HEK293 (cell line): ENCODE results near the gene CADM1.
A peak's percentile ranks its signal among the peaks of the same experiment; 100 is the strongest.

Source experiments
- CTCF ChIA-PET: fragments of 350-600 bp; formaldehyde crosslinking; extraction: SDS; loops from one replicate; lab custom pipeline; 2021; ENCODE audit warnings: antibody characterized with exemption; lab: Yijun Ruan, JAX
- POLR2A ChIA-PET: fragments of 300-600 bp; formaldehyde crosslinking; extraction: SDS; loops from one replicate; lab custom pipeline; 2020; ENCODE audit warnings: antibody characterized with exemption, inconsistent platforms; lab: Yijun Ruan, JAX
- H3K27ac ChIP-seq: fragments of 200-500 bp; sonication (Bioruptor generic); 2 replicates; pipeline ENCODE4 v1.5.1; 2014; ENCODE audit warnings: low read depth, low read length, control low read depth, inconsistent platforms; ENCODE audit errors: extremely low read depth
- H3K36me3 ChIP-seq, 2 experiments: fragments of 200-500 bp in 1 of 2; sonication (Bioruptor generic) in 1 of 2; 1 replicate in 1 of 2; 2 replicates in 1 of 2; pipeline ENCODE4 v1.5.1; 2014 to 2017; ENCODE audit warnings: inconsistent platforms in 2 of 2, low read length in 2 of 2; ENCODE audit not compliant: control insufficient read depth in 2 of 2, insufficient read depth in 1 of 2
- H3K4me1 ChIP-seq: fragments of 200-500 bp; sonication (Bioruptor generic); 2 replicates; pipeline ENCODE4 v1.5.1; 2014; ENCODE audit warnings: mild to moderate bottlenecking, low read length, inconsistent platforms; ENCODE audit not compliant: control insufficient read depth, insufficient read depth
- H3K4me3 ChIP-seq: 2 replicates; pipeline ENCODE4 v1.5.1; 2011; ENCODE audit warnings: low read depth, mild to moderate bottlenecking, control low read depth, low read length, moderate library complexity
- H3K9me3 ChIP-seq: fragments of 200-500 bp; sonication (Bioruptor generic); 2 replicates; pipeline ENCODE4 v1.5.1; 2014; ENCODE audit warnings: low read depth, low read length, inconsistent platforms; ENCODE audit not compliant: control insufficient read depth, insufficient read depth
- ATF2 ChIP-seq: fragments of 450-650 bp; formaldehyde crosslinking; IDR thresholded peaks from 2 replicates; pipeline ENCODE4 v1.5.1; 2016; ENCODE audit warnings: missing biosample characterization, missing genetic modification characterization, low read depth
- BCL11A ChIP-seq: fragments of 450-650 bp; formaldehyde crosslinking; IDR thresholded peaks from 2 replicates; pipeline ENCODE4 v1.5.1; 2016; ENCODE audit warnings: low read depth, missing biosample characterization, missing genetic modification characterization
- HOXC10 ChIP-seq: sonication (generic); formaldehyde crosslinking; IDR thresholded peaks from 2 replicates; pipeline ENCODE4 v1.8.1; 2023; ENCODE audit warnings: mild to moderate bottlenecking, missing genetic modification reagents
- KLF10 ChIP-seq: fragments of 450-650 bp; IDR thresholded peaks from 2 replicates; pipeline ENCODE4 v1.5.1; 2018; ENCODE audit warnings: missing biosample characterization, mild to moderate bottlenecking, missing genetic modification characterization
- REPIN1 ChIP-seq: fragments of 450-650 bp; formaldehyde crosslinking; IDR thresholded peaks from 2 replicates; pipeline ENCODE4 v1.5.1; 2017; ENCODE audit warnings: missing biosample characterization, missing genetic modification characterization, low read depth
- SALL2 ChIP-seq: fragments of 450-650 bp; formaldehyde crosslinking; IDR thresholded peaks from 2 replicates; pipeline ENCODE4 v1.5.0; 2017; ENCODE audit warnings: missing biosample characterization, mild to moderate bottlenecking, missing genetic modification characterization, borderline replicate concordance
- SCRT2 ChIP-seq: fragments of 450-650 bp; formaldehyde crosslinking; IDR thresholded peaks from 2 replicates; pipeline ENCODE4 v1.5.1; 2016; ENCODE audit warnings: missing biosample characterization, missing genetic modification characterization
- SP7 ChIP-seq: fragments of 450-650 bp; formaldehyde crosslinking; IDR thresholded peaks from 2 replicates; pipeline ENCODE4 v1.5.1; 2016; ENCODE audit warnings: missing biosample characterization, missing genetic modification characterization
- TRIM28 ChIP-seq: IDR thresholded peaks from 2 replicates; pipeline ENCODE4 v1.6.1; 2011; ENCODE audit warnings: low read length, control low read depth, borderline replicate concordance
- ZNF157 ChIP-seq: fragments of 450-650 bp; formaldehyde crosslinking; IDR thresholded peaks from 2 replicates; pipeline ENCODE4 v1.5.1; 2016; ENCODE audit warnings: missing biosample characterization, missing genetic modification characterization
- ZNF2 ChIP-seq: fragments of 450-650 bp; formaldehyde crosslinking; IDR thresholded peaks from 2 replicates; pipeline ENCODE4 v1.5.1; 2016; ENCODE audit warnings: missing biosample characterization, missing genetic modification characterization
- ZNF362 ChIP-seq: fragments of 450-650 bp; formaldehyde crosslinking; IDR thresholded peaks from 2 replicates; pipeline ENCODE4 v1.5.1; 2016; ENCODE audit warnings: missing biosample characterization, missing genetic modification characterization
- ZSCAN16 ChIP-seq: fragments of 450-650 bp; formaldehyde crosslinking; IDR thresholded peaks from 2 replicates; pipeline ENCODE4 v1.5.1; 2016; ENCODE audit warnings: missing biosample characterization, missing genetic modification characterization

CADM1 gene

GRCh38 chr11:115462004-115462541 lies 42.1 kb downstream of the CADM1 start:
- no peak overlapping the region for H3K4me3 ChIP-seq
- H3K9me3 ChIP-seq: no peaks in the 10 kb centered on the region
- ChIA-PET POLR2A (no interaction called here), CTCF (interaction anchor here (0.6 to 1.6 kb wide), 3 partner anchors 10 to 330 kb away, joined by 3 to 5 read pairs (median 3); no protein-coding TSS in a partner anchor)
- no peak overlapping the region for H3K27ac ChIP-seq
- H3K36me3 ChIP-seq: no peaks in the 10 kb centered on the region
- TF ChIP-seq HOXC10: no peak
- TF ChIP-seq ZSCAN16 (tag by site-specific recombination): no peak
- no peak for TF ChIP-seq KLF10 (tag by site-specific recombination)
- TF ChIP-seq ATF2: no peak
- TF ChIP-seq TRIM28: no peak
- H3K4me1 ChIP-seq: 0 out of 2 replicates have a peak, but pooled peaks cover 2% of the 10 kb centered on the region

- Histone ChIP-seq H3K27ac (no peak overlapping the region), H3K36me3 (no peaks in the 10 kb centered on the region), H3K4me3 (no peak overlapping the region), H3K9me3 (no peaks in the 10 kb centered on the region), H3K4me1 (peaks cover 5% of the 10 kb centered on the region; the same call in 1 of the 2 replicates)
- CTCF ChIA-PET: interaction anchor here (0.9 to 1.6 kb wide), 3 partner anchors 11 to 93 kb away, joined by 3 to 5 read pairs (median 3); no protein-coding TSS in a partner anchor
- TF ChIP-seq ZNF2 (tag by site-specific recombination): no peak
- TF ChIP-seq BCL11A (tag by site-specific recombination): no peak
- TF ChIP-seq ZNF157: no peak
- POLR2A ChIA-PET: interaction anchor here (0.6 kb wide), 1 partner anchor 80 kb away, joined by 3 read pairs; no protein-coding TSS in a partner anchor
These were observed 43.7 kb downstream of the CADM1 start for GRCh38 chr11:115460512-115460911.

GRCh38 chr11:115459563-115459962 lies 44.7 kb downstream of the CADM1 start:
- TF ChIP-seq ZNF362: no peak
- no peak for TF ChIP-seq REPIN1
- Histone ChIP-seq H3K4me3 (no peak overlapping the region), H3K9me3 (no peaks in the 10 kb centered on the region), H3K4me1 (peaks cover 5% of the 10 kb centered on the region; the same call in 1 of the 2 replicates), H3K27ac (no peak overlapping the region), H3K36me3 (no peaks in the 10 kb centered on the region)
- ChIA-PET CTCF (no interaction called here), POLR2A (no interaction called here)

GRCh38 chr11:115458877-115459276 lies 45.3 kb downstream of the CADM1 start:
- POLR2A ChIA-PET: no interaction called here
- CTCF ChIA-PET: no interaction called here
- H3K4me3 ChIP-seq: no peak overlapping the region

GRCh38 chr11:115456019-115456418 lies 48.2 kb downstream of the CADM1 start:
- Histone ChIP-seq H3K27ac (no peak overlapping the region), H3K36me3 (no peaks in the 10 kb centered on the region), H3K9me3 (no peaks in the 10 kb centered on the region), H3K4me3 (no peak overlapping the region), H3K4me1 (peaks cover 5% of the 10 kb centered on the region)
- ChIA-PET POLR2A (no interaction called here), CTCF (no interaction called here)
- no peak for TF ChIP-seq SP7 (tag by site-specific recombination)

More at GRCh38 chr11:115458877-115459276, 45.3 kb downstream of the CADM1 start:
- no peaks in the 10 kb centered on the region for H3K9me3 ChIP-seq
- TF ChIP-seq SALL2 (tag by site-specific recombination) (no peak), SCRT2 (tag by site-specific recombination) (peak; percentile 62)
- TF ChIP-seq, all 188 proteins: peak for 1
- peaks cover 5% of the 10 kb centered on the region; the same call in 1 of the 2 replicates for H3K4me1 ChIP-seq
- H3K27ac ChIP-seq: no peak overlapping the region
- no peaks in the 10 kb centered on the region for H3K36me3 ChIP-seq
